ENCODE measurements around the gene ASIC2.

The ASIC2 gene

DNA sequence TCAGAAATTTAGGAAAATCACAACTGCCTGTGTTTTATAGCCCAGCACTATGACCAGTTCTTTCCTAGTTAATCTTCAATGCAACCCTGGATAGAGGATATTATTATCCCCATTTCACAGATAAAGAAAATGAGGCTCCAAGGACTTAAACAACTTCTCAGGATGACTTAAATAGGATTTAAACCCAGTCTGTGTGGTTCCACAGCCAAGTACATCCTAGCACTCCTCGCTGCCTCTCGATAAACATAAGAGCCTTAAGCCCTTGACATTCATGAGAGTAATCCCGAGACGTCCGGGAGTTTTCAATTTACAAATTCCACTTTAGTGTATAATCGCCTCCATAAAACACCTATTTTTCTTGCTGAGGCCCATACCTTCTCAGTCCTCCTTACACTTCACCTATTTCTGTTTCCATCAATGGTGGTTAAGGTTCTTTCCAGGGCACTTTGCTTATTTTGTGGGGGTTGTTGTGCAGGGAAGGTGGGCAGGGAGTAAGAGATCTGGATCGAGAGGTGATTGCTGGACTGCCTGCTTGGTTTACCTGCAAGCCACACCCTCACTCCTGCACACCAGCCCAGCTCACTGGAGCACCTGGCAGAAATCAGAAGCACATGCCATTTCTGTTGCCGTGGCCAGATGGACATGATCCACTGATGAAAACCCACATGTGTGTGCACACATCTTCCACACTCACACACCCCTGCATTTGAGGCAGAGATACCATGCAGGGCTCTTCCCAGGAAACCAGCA lies 50.5 kb downstream of the ASIC2 start:
- TF ChIP-seq GATA2 (IDR thresholded peaks at IDR 0.05; ENCODE audit: low read depth, low read length) (no peak), GATA3 (IDR thresholded peaks at IDR 0.05; ENCODE audit: low read depth, low read length) (no peak)

DNA sequence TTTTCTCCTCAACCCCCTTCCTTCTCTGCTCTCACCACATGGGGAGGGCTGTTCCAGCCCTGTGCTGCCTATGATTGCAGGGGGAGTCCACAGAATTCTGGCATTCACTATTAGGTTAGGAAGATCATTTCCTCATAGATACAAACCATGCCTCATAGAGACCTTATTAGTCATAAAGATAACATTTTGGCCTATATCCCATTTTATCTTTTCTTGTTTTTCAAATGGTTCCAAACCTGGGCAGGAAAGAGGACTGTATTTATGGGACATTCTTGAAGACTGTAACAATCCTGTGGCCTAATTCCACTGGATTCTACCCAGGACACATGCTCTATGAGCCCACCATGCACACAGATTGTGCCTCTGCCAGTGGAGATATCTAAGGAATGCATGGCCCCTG lies 51.7 kb downstream of the ASIC2 start:
- no peak for TF ChIP-seq GATA2 (IDR thresholded peaks at IDR 0.05; ENCODE audit: low read depth, low read length)
- no peak for TF ChIP-seq GATA3 (IDR thresholded peaks at IDR 0.05; ENCODE audit: low read depth, low read length)

DNA sequence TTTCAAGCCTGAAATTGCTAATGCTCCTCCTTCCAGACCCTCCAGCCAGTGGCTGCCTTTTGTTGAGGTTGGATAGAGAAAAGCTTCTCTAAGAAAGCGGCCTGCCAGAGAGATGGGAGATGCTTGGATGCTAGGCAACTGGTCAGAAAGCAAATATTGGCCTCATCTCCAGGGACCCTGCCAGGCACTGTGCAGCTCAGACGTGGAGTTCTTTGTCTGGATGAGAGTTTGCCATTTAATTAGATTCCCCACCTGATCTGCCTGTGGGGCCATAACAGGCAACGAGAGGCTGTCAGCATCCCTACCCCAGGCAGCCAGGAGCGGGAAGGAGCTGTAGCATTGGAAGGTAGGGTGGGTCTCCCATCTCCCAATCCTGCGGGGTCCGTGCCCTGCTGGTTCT lies 52.7 kb downstream of the ASIC2 start:
- no peak for TF ChIP-seq GATA2 (IDR thresholded peaks at IDR 0.05; ENCODE audit: low read depth, low read length)
- no peak for TF ChIP-seq GATA3 (IDR thresholded peaks at IDR 0.05; ENCODE audit: low read depth, low read length)

DNA sequence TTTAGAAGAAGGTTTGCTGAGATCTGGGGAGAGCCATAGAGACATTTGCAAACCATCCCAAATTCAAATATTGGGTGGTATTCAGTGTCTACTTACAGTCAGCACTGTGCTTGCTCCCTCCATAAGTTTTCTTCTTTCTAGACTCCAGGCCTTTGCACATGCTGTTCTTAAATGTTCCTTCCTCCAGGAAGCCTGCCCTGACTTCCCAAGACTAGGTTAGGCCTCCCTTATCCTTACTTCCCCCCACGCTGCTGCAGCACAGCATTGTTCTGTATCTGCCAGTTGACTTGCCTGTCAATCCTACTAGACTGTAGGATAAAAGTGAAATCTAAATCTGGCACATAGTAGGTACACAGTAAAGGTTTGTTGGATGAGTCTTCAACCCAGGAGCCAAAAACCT lies 53.4 kb downstream of the ASIC2 start:
- TF ChIP-seq GATA3 (IDR thresholded peaks at IDR 0.05; ENCODE audit: low read depth, low read length) (no peak), GATA2 (IDR thresholded peaks at IDR 0.05; ENCODE audit: low read depth, low read length) (no peak)

DNA sequence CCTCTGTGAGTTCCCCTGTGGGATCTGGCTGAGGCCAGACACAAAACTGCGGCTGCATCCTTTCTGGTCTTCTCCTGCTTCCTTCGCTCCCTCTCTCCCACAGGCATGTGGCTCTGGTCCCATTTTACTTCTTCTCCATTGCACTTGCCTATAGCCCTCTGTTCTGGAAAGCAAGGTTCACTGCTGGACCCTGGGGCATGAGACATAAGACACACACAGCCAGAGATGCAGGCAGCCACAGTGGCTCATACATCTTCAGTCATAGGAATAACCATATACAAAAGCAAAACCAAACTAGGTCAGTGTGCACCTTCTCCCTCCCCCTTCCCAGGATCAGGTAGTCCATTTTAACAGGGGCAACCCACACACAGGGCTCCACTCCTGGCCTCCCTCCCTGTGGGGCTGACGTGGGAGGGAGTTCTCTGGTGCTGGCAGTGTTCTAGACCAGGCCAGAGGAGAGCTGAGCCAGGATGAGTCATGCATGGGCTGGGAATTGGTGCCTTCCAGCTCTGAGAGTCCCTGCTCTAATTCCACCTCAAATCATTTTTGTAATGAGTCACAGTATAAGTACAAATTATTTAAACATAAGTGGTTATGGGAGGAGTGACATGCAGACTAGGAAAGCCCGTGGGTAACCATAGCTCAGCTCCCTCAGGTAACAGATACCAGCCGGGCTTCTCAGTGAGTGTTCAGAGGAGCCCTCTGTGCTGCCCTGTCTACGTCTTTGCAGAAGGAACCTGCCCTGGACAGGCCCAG lies 58.0 kb downstream of the ASIC2 start:
- no peak for TF ChIP-seq GATA3 (IDR thresholded peaks at IDR 0.05; ENCODE audit: low read depth, low read length)
- no peak for TF ChIP-seq GATA2 (IDR thresholded peaks at IDR 0.05; ENCODE audit: low read depth, low read length)

DNA sequence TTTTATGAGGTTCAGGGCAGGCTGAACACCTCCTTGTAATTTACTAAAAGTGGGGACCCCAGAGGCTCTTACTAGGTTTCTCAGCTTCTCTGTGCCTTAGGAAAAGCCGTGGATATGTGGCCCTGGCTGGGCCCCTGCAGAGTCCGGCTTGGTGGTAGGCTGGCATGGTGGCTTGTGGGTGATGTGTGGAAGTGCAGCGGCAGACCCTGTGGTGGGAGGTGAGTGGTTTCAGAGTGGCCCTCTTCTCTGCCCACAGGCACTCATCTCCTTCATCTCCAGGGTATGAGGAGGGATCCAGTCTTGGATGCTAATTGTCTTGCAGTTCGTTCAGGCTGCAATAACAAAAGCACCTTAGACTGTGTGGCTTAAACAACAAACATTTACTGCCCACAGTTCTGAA lies 58.9 kb downstream of the ASIC2 start:
- no peak for TF ChIP-seq GATA3 (IDR thresholded peaks at IDR 0.05; ENCODE audit: low read depth, low read length)
- TF ChIP-seq GATA2 (IDR thresholded peaks at IDR 0.05; ENCODE audit: low read depth, low read length), result no peak

DNA sequence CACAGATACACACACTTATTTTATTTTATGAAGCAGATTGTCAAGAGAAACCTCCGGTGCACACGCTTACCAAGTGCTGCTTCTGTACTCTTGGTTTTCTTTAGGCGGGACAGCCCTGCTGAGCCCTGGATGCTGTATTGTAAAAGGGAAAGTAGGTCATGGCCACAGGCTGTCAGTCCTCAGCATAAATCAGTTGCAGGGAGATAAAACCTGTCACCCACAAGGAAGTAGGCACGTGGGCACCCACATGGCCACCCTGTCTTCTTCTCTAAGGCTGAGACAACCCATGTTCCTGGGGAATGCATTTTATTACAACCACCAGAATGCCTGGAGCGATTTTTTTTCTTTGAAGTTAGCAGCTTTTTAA lies 59.3 kb downstream of the ASIC2 start:
- no peak for TF ChIP-seq GATA3 (IDR thresholded peaks at IDR 0.05; ENCODE audit: low read depth, low read length)
- peak; percentile 70; the same call in 1 of the 2 replicates for TF ChIP-seq GATA2 (IDR thresholded peaks at IDR 0.05; ENCODE audit: low read depth, low read length)

DNA sequence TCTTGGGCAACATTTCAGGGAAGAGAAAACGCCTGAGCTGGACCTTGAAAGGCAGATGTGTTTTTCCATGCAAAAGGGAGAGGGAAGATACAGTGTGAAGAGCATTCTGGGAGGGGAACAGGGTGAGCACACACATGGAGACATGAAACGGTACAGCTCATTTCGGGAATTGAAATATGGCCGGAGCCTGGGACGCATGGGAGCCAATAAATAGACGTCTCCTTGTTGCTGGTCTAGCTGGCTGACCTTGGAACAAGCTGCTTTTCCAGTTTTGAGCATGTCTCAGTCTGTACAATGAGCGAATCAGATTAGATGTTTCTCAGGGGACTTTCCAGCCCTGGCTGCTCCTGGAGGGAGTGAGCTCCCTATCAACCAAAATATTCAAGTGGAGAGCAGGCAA lies 63.6 kb downstream of the ASIC2 start:
- TF ChIP-seq GATA3 (IDR thresholded peaks at IDR 0.05; ENCODE audit: low read depth, low read length) (no peak), GATA2 (IDR thresholded peaks at IDR 0.05; ENCODE audit: low read depth, low read length) (no peak)

DNA sequence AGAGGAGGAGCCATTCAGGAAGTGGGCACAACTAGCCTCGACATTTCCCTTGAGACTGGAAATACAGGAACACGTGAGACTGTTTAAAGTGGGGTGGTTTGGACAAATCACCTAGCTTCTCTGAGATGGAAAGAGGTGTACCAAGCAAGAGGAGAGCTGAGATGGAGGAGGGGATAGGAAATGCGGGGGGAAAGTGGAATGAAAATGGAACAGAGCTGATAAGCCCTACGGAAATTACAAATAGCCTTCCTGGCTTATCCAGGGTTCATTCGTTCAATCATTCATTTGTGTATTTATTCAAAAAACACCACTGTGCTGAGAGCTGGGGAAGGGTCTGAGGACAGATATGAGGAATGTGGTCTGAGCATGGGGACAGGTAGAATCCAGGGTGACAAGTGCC lies 64.1 kb downstream of the ASIC2 start:
- TF ChIP-seq GATA2 (IDR thresholded peaks at IDR 0.05; ENCODE audit: low read depth, low read length), result no peak
- TF ChIP-seq GATA3 (IDR thresholded peaks at IDR 0.05; ENCODE audit: low read depth, low read length), result no peak

DNA sequence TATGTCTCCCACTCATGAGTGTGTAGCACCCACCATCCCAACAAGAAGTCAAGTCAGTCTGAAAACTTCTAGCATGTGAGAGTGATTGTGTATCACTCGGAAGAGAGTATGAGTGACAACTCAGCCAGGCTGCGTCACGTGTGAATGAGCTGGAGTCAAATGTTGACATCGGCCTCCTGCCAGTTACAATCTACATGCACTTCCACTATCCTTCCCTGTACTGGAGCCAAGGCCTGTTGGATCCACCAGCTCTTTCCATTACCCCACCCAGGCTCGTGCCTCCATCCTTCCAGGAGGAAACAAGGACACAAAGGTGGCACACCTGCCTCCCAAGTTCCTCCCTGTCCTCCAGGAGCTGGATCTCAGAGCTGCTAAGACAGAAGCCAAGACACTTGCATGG lies 64.5 kb downstream of the ASIC2 start:
- no peak for TF ChIP-seq GATA2 (IDR thresholded peaks at IDR 0.05; ENCODE audit: low read depth, low read length)
- TF ChIP-seq GATA3 (IDR thresholded peaks at IDR 0.05; ENCODE audit: low read depth, low read length), result no peak

DNA sequence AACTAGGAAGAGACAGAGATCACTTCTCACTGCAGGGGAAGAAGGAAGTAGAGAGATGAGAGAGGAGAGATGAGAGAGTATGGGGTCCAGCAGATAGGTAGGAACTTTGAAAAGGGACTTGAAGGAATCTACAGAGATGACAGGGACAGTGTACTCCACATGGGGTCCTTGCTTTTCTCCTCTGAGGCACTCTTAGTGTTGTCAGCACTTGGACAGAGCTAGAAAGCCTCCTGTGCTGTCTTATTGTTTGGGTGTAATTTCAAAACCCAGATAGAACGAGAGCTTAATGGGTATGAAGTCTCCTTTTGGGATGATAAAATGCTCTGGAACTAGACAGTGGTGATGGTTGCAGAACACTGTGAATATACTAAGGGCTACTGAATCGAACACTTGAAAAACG lies 65.2 kb downstream of the ASIC2 start:
- TF ChIP-seq GATA2 (IDR thresholded peaks at IDR 0.05; ENCODE audit: low read depth, low read length) (no peak), GATA3 (IDR thresholded peaks at IDR 0.05; ENCODE audit: low read depth, low read length) (no peak)

DNA sequence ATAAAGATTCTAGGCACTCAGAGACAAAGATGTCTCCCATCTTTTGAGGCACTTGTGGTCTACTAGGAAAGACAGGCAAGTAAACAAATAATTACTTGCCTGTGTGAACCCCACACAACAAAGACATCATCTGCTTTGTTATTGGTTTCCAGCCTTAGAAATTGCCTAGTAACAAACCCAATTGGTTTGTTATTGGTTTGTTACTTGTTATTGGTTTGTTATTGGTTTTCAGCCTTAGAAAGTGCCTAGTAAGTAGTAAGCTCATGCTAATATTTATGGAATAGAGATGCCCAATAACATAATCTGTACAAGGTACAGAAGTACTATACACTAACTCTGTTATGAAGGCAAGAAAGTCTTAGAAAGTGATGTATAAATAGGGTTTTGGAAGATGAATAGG lies 67.1 kb downstream of the ASIC2 start:
- TF ChIP-seq GATA2 (IDR thresholded peaks at IDR 0.05; ENCODE audit: low read depth, low read length), result no peak
- TF ChIP-seq GATA3 (IDR thresholded peaks at IDR 0.05; ENCODE audit: low read depth, low read length), result no peak

DNA sequence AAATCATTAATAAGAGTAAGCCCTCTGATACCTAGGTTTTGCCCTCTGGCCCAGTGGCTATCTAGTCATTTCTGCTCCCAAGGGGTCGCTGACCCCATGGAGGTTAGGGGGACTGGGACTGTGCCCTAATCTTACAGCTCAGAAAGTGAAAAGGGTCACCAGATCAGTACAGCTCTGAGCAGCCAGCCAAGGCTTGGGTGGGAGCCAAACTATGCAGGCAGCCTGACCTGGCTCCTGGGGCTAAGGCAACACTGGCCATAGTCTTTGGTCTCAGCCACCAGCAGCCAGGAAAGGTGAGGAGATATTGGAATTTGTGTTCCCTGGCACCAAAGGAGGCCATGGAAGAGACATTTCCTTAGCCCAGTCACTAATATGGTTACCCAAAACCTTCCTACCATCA lies 67.6 kb downstream of the ASIC2 start:
- no peak for TF ChIP-seq GATA3 (IDR thresholded peaks at IDR 0.05; ENCODE audit: low read depth, low read length)
- no peak for TF ChIP-seq GATA2 (IDR thresholded peaks at IDR 0.05; ENCODE audit: low read depth, low read length)

DNA sequence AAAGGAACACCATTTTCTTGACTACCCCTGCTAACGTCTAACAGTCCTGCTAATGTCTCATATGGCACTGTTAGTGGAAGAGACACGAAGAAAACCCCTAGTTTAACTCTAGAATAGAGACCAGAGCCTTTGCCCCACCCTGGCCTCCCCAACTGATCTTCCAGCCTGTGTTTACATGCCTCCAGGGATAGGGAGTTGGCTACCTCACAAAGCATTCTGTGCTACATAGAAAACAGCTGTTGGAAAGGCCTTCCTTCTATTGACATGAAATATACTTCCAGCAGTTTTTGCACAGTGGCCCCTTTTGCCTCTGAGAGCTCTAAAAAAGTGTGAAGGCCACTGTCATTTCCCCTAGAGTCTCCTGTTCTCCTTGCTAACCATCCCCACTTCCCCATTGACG lies 73.1 kb downstream of the ASIC2 start:
- TF ChIP-seq GATA3 (IDR thresholded peaks at IDR 0.05; ENCODE audit: low read depth, low read length) (no peak), GATA2 (IDR thresholded peaks at IDR 0.05; ENCODE audit: low read depth, low read length) (no peak)

All from SH-SY5Y (cell line).